HG03280 (cell line): ENCODE measurements around the gene SAP30.

ENCODE experiments used
- ATAC-seq: cut with Tn5 transposase; IDR thresholded peaks from one replicate; pipeline ENCODE4 v1.9.1; 2021; ENCODE audit warnings: mild to moderate bottlenecking, moderate library complexity; ENCODE audit not compliant: unreplicated experiment

The SAP30 gene

DNA sequence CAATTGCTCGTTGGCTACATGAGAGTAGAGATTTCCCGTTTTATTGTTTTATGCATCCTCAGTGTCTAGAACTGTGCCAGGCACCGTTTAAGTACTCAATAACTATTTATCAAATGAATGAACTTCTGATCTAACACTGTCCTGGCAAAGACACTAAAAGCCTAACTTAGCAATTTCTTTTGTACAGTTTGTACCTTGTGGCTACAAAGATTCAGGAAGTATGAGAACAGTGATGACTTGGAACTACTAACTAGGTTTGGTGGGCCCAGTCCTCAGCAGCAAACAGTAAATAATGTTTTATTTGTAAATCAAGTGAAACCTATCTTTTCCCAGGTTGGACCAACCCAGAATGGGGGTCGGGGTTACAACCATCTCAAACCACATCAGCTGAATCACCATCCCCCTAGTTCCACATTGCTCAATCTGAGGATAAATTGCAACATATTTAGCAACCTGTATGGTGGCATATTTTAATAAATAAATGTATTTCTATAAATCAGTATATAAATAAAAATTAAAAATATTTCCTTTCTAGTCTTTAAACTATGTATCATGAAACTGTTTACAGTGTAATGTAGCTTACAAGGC, 40.4 kb downstream of the SAP30 start:
- no peak for ATAC-seq

DNA sequence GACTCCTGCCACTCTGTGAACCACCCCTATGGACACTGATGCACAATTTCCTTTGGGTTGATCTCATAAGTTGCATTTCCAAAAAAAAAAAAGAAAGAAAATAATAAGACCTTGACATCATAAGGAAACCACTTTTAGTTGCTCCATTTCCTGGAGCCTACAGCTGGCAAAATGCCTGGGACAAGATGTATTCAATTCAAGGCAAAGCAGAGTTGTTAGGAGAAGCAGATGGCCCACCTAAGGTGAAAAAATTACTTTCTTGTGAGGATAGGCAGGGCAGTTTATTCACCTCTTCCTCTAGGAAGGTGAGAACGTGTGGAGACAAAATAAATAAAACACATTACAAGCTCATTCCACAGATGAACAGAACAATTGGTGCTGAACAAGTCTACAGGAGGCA, 42.3 kb downstream of the SAP30 start:
- no peak for ATAC-seq

- no peak for ATAC-seq
These were observed 43.7 kb downstream of the SAP30 start for GRCh38 chr4:173414456-173414855.

DNA sequence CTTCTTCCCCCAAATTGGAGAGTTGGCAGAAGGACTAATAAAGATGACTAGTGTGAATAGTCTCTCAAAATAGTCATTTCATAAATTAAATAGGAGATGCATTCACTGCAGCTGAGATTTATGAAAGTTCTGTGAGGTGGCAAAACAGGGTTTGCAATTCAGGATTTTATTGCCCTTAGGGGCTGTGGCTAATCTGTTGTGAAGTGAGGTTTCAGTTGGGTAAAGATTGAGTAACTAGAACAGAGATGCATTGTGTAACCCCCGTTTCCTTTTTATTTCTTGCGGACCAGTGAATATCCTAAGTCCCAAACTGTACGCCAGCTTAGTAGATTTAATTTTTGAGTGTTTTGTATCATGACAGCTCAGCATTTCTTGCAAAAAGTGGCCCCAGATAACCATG, 44.3 kb downstream of the SAP30 start:
- ATAC-seq: no peak

DNA sequence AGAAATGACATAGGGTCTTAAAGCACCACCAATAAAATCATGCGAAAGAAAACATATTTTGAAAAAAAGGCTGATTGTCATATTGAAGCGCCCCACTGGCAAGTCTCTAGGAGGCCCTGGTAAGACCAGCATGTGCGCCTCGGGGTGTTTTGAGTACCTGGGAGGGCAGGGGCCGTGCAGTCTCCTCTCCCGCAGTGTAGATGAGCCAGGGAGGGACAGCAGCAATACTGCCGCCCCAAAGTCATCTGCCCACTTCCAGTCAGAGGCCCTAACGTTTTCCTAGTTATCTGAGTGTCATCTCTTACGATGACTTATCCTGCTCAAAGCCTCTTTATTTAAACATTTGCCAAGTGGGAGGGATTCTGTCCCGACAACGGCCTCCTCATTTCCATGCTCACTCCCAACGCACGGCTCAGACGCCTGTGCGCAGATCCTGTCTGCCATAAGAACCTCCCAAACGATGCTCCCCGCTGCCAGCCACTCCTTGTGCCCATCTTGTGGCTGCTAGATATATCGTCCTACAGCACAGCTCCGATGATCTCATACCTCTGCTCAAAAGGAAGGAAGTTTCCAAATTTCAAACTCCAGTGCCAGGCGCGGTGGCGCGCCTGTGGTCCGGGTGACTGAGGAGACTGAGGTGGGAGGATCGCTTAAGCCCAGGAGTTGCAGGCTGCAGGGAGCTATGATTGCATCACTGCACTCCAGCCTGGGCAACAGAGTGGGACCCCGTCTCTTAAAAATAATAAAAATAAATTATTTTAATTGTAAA, 45.3 kb downstream of the SAP30 start:
- no peak for ATAC-seq

DNA sequence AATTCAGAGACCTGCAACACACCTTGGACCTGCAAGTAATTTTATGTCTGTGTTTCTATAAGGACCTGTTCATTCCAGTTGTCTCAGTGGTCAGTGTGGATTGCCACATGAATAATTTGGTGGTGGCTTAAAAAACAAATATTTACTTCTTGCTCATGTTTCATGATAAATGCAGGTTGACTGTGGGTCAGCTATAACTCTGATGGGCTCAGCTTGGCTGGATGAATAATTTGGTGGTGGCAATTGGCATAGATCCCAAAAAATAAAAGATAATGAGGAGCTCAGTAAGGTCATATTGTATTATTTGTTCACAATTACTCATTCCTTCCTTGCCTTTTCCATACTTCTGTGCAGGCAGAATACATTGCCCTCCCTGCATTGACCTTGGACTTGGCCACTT, 47.1 kb downstream of the SAP30 start:
- no peak for ATAC-seq

- no peak for ATAC-seq
These were observed 47.9 kb downstream of the SAP30 start for GRCh38 chr4:173418639-173419038.

DNA sequence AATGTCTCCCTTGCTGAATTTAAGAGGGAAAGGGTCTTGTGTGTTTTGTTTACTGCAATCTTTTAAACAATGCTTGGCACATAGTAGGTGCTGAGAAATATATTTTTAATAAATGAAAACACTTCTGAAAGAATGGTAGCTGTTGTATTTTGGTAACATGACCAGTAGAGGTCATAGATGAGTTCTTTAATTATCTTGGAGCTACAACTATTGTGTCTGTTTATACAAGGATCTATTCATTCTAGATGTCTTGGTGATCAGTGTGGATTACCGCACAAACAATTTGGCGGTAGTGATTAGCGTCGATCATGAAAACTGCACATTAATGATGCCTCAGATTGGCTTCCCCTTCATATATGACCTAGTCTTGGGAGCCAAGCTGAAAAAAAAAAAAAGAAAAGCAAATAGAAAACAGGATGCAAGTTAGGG, 49.6 kb downstream of the SAP30 start:
- no peak for ATAC-seq

DNA sequence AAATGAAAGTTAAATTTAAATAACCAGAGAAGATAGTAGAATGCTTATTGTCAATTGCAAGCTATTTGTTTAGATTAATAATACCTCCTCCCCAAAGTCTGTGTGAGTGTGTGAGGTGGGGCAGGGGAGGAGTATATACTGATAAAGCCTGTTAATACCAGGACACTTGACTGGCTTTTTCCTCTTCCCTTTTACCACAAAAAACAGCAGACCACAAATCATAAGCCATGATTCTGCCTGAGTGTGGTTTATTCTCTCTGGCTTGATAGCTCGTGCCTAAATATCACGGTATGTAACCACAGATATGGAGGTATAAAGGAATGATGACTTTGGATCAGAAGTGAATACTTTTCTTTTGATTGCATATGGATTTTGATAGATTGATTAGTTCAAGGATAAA, 50.0 kb downstream of the SAP30 start:
- no peak for ATAC-seq

DNA sequence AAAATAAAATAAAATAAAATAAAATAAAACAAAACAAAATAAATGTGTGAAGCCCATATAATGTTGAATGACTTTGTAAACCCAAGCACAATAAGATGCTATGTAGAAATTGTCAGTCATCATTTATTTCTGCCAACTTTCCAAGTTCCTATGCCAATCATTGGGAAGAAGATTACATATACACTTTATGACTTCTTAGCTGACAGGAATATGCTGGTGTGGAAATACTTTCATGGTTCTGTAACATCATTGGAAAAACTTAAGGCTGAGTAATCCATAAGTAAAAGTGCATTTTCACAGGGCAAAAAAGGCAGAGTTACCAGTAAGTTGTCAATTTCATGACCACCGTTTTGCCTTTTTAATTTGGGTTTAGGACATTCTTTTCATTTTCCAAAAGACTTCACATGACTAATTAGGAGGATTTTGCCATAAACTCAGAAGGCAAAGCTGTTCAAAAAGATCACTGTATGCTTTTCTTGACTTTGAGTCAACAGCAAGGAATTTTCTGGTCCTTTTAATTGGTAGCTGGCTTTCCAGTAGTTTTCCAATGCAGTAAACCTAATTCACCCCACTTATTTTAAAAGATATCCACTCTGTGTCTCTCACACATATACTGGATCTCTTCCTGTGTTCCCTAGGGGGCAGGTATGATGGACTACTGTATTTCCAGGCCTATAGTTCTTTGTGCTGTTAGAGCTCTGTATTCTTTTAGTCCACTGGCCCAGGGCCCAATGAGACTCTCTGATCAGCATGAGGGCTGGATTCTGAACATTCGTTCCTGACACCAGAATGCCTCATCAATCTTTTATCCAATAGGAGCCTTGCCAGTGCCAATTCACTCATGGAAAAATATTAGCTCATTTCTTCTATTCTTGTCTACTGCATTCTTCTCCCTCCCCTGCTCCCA, 54.4 kb downstream of the SAP30 start:
- ATAC-seq: no peak

DNA sequence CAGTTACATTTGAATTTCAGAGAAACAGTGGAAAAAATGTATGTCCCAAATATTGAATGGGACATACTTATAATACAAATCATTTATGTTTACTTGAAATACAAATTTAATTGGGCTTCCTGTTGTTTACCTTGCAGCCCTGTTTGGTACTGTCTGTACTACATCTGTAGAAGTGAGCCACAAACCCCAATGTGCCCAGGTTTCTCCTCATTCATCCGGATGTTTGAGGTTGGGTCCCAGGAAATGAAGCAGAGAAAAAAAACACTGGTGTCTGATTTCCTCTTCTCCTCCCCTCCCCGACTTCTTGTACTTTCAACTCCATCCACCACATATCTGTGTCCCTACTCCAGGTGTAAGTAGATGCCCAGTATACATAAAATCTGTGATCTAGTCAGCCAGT, 55.3 kb downstream of the SAP30 start:
- ATAC-seq: no peak
